ENCODE results near the gene GARIN5A. TPM values are rescaled to one million over a fixed set of nuclear protein-coding genes. Genes with fewer than 3 reads are reported as not detected.

Gene GARIN5A
- total and polyA plus RNA-seq, 3 donors from 2014 or later = 60.0 to 126 (median 120) TPM

DNA sequence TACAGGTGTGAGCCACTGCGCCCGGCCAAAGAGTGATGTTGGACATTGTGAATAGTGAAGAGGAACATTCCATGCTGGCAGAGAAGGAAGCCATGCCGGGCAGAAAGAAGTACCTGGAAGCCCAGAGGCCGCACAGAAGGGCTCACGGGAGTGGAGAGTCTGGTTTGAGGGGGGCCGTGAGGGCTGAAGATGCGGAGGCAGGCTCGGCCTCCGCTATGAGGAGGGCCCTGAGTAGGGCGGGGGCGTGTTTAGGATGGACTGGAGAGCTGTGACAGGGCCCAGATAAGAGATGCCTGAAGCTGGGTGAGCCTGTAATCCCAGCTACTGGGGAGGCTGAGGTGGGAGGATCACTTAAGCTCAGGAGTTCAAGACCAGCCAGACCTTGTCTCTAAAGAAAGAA lies 32.7 kb upstream of the GARIN5A start:
- Histone ChIP-seq H3K27me3 (no peaks in the 10 kb centered on the region), H3K9me3 (no peaks in the 10 kb centered on the region), H3K36me3 (ENCODE audit: low read depth, missing control alignments) (no peaks in the 10 kb centered on the region), H3K27ac (peak overlapping the region in 1 of 2 donors; percentile 77), H3K4me3 (no peak overlapping the region), H3K4me1 (peaks cover 20% of the 10 kb centered on the region)
- WGBS, 2 donors = 83 to 91% methylated on average over 11 of the region's 11 CpGs
- TF ChIP-seq POLR2A (IDR thresholded peaks at IDR 0.05) = no peak
- TF ChIP-seq, protein P1, sequence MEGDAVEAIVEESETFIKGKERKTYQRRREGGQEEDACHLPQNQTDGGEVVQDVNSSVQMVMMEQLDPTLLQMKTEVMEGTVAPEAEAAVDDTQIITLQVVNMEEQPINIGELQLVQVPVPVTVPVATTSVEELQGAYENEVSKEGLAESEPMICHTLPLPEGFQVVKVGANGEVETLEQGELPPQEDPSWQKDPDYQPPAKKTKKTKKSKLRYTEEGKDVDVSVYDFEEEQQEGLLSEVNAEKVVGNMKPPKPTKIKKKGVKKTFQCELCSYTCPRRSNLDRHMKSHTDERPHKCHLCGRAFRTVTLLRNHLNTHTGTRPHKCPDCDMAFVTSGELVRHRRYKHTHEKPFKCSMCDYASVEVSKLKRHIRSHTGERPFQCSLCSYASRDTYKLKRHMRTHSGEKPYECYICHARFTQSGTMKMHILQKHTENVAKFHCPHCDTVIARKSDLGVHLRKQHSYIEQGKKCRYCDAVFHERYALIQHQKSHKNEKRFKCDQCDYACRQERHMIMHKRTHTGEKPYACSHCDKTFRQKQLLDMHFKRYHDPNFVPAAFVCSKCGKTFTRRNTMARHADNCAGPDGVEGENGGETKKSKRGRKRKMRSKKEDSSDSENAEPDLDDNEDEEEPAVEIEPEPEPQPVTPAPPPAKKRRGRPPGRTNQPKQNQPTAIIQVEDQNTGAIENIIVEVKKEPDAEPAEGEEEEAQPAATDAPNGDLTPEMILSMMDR (IDR thresholded peaks at IDR 0.05) = no peak
- no peak for DNase-seq
- intact Hi-C loops (cut with DNase I; ENCODE audit: low total_unique reads) = no loop called here

GRCh38 chr19:50508843-50509190 lies 32.2 kb upstream of the GARIN5A start:
- TF ChIP-seq, protein P1 (IDR thresholded peaks at IDR 0.05) = no peak
- TF ChIP-seq POLR2A (IDR thresholded peaks at IDR 0.05) = no peak
- intact Hi-C loops (cut with DNase I; ENCODE audit: low total_unique reads) = no loop called here
- Histone ChIP-seq H3K27ac (no peak overlapping the region), H3K9me3 (no peaks in the 10 kb centered on the region), H3K27me3 (no peaks in the 10 kb centered on the region), H3K4me1 (peaks cover 20% of the 10 kb centered on the region), H3K36me3 (ENCODE audit: low read depth, missing control alignments) (no peaks in the 10 kb centered on the region), H3K4me3 (no peak overlapping the region)
- WGBS, 2 donors = 80 to 89% methylated on average over 3 of the region's 3 CpGs
- DNase-seq = no peak

- TF ChIP-seq POLR2A (IDR thresholded peaks at IDR 0.05) = no peak
- TF ChIP-seq, protein P1 (IDR thresholded peaks at IDR 0.05) = no peak
- no peak for DNase-seq
- Histone ChIP-seq H3K27me3 (no peaks in the 10 kb centered on the region), H3K4me3 (no peak overlapping the region), H3K9me3 (no peaks in the 10 kb centered on the region), H3K36me3 (ENCODE audit: low read depth, missing control alignments) (no peaks in the 10 kb centered on the region), H3K4me1 (peaks cover 16% of the 10 kb centered on the region), H3K27ac (no peak overlapping the region)
- intact Hi-C loops (cut with DNase I; ENCODE audit: low total_unique reads) = no loop called here
- WGBS, 2 donors = 91 to 95% methylated on average over 5 to 8 of the region's 8 CpGs
Observed at GRCh38 chr19:50507376-50507775, 30.7 kb upstream of the GARIN5A start.

GRCh38 chr19:50506700-50507099 lies 30.1 kb upstream of the GARIN5A start:
- no peak overlapping the region for H3K27ac ChIP-seq
- TF ChIP-seq, protein P1 (IDR thresholded peaks at IDR 0.05) = no peak
- TF ChIP-seq POLR2A (IDR thresholded peaks at IDR 0.05) = no peak
- WGBS, 2 donors = 95 to 96% methylated on average over 9 to 10 of the region's 10 CpGs
- H3K4me3 ChIP-seq = no peak overlapping the region
- H3K4me1 ChIP-seq = peaks cover 11% of the 10 kb centered on the region
- DNase-seq = no peak
- intact Hi-C loops (cut with DNase I; ENCODE audit: low total_unique reads) = no loop called here
- H3K9me3 ChIP-seq = no peaks in the 10 kb centered on the region
- no peaks in the 10 kb centered on the region for H3K27me3 ChIP-seq
- H3K36me3 ChIP-seq (ENCODE audit: low read depth, missing control alignments) = no peaks in the 10 kb centered on the region

DNA sequence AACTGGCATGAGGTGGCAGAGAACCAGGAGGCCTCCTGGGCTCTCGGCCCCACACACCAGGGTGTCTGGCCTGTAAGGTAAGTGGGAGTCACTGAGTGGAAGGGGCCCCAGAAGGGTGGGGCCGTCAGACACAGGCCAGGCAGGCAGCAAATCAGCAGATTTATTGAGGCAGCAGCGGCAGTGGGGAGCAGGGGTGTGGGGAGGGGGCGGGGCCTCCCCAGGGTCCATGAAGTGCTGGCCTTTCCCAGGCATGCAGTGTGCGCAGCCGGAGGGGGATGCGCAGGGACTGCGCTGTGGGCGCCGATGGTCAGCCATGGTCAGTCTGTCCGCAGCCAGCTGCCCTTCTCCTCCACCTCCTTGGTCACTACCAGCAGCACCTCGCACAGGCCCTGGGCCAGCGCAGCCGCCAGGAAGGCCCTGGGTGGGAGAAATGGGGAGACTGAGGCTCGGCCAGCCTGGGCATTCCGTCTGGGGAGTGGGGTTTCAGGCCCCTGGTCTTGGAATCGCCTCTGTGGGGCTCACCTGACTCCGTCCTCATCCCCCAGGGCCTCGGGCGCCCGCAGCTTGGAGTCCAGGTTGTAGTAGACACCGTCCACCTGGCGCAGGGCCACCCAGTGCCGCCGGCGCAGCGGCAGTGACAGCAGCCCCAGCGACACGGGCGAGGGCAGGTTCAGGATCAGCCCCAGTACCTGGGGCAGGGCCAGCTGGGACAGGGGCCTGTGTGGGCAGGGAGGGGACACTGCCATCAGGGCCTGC lies 29.4 kb upstream of the GARIN5A start:
- 73 to 95% methylated on average over 4 to 30 of the region's 30 CpGs for WGBS, 2 donors
- Histone ChIP-seq H3K4me1 (peaks cover 11% of the 10 kb centered on the region), H3K36me3 (ENCODE audit: low read depth, missing control alignments) (no peaks in the 10 kb centered on the region), H3K27me3 (no peaks in the 10 kb centered on the region), H3K27ac (no peak overlapping the region), H3K4me3 (no peak overlapping the region), H3K9me3 (no peaks in the 10 kb centered on the region)
- intact Hi-C loops (cut with DNase I; ENCODE audit: low total_unique reads) = no loop called here
- TF ChIP-seq, protein P1 (IDR thresholded peaks at IDR 0.05) = no peak
- no peak for TF ChIP-seq POLR2A (IDR thresholded peaks at IDR 0.05)
- DNase-seq = no peak

Data from testis (tissue), 3 donors.